NT2/D1 (cell line): ENCODE results near the gene PSIP1.

Experiments used
- SUZ12 ChIP-seq: IDR thresholded peaks from 2 replicates; pipeline ENCODE4 v1.6.1; 2011; ENCODE audit not compliant: insufficient read length, insufficient read depth; ENCODE audit errors: extremely low read depth
- YY1 ChIP-seq: IDR thresholded peaks from 2 replicates; pipeline ENCODE4 v1.6.1; 2011; ENCODE audit not compliant: insufficient read length, insufficient read depth
- ZNF274 ChIP-seq: IDR thresholded peaks from 2 replicates; pipeline ENCODE4 v1.6.1; 2011; ENCODE audit warnings: mild to moderate bottlenecking, low read depth, low read length

GRCh38 chr9:15531380-15531779 lies 20.6 kb upstream of the PSIP1 start:
- TF ChIP-seq ZNF274, result no peak
- TF ChIP-seq YY1, result no peak
- no peak for TF ChIP-seq SUZ12
